T-helper 1 cell (primary cell): ENCODE results near the gene PICALM.
"Not testable (repeated sequence)": the region's sequence is repeated elsewhere in the genome, so short reads cannot be mapped to it uniquely, and the experiment has no call there.

ENCODE experiments used
- DNase-seq, 5 donors: peaks; one replicate each; pipeline ENCODE4 v3.0.0-alpha.2; 2012 to 2020
- total RNA-seq, 4 donors: gene quantifications; one replicate each; lab custom pipeline; 2026; lab: John Stamatoyannopoulos, UW

PICALM gene
- 121 to 145 (median 139) reads per million in 4 donors for total RNA-seq

GRCh38 chr11:86068951-86069407, at the start of gene PICALM:
Gene PICALM, minus strand, starts transcription at chr11:86069084. Its CDS starts 304 bp downstream, at chr11:86068780.
- peak; percentile 95 to 100 (median 96) for DNase-seq

GRCh38 chr11:86118253-86118652, 49.4 kb upstream of the PICALM start:
- no peak for DNase-seq

- no peak for DNase-seq
These were observed 48.8 kb upstream of the PICALM start for GRCh38 chr11:86117712-86118063.

GRCh38 chr11:86117001-86117711, 48.3 kb upstream of the PICALM start:
- DNase-seq: peak in 1 of 5 donors; percentile 19

- peak in 2 of 5 donors; percentile 11 to 71 for DNase-seq
These were observed 47.5 kb upstream of the PICALM start for GRCh38 chr11:86116386-86116726.

- DNase-seq: no peak
These were observed 46.9 kb upstream of the PICALM start for GRCh38 chr11:86115542-86116385.

GRCh38 chr11:86108890-86109638, 40.2 kb upstream of the PICALM start:
- DNase-seq: no peak

- DNase-seq: no peak
These were observed 39.3 kb upstream of the PICALM start for GRCh38 chr11:86108191-86108590.

GRCh38 chr11:86106916-86107315, 38.0 kb upstream of the PICALM start:
- no peak for DNase-seq

- DNase-seq: not testable (repeated sequence)
These were observed 37.1 kb upstream of the PICALM start for GRCh38 chr11:86106031-86106430.

- DNase-seq: not testable (repeated sequence)
These were observed 36.7 kb upstream of the PICALM start for GRCh38 chr11:86105601-86106000.

GRCh38 chr11:86103808-86104207, 34.9 kb upstream of the PICALM start:
- DNase-seq: no peak

GRCh38 chr11:86101941-86102407, 33.1 kb upstream of the PICALM start:
- DNase-seq: no peak

GRCh38 chr11:86101493-86101892, 32.6 kb upstream of the PICALM start:
- no peak for DNase-seq

GRCh38 chr11:86099874-86100273, 31.0 kb upstream of the PICALM start:
- DNase-seq: no peak

GRCh38 chr11:86097980-86098379, 29.1 kb upstream of the PICALM start:
- no peak for DNase-seq

GRCh38 chr11:86091566-86091965, 22.7 kb upstream of the PICALM start:
- DNase-seq: no peak

GRCh38 chr11:86091086-86091485, 22.2 kb upstream of the PICALM start:
- no peak for DNase-seq

GRCh38 chr11:86089659-86090058, 20.8 kb upstream of the PICALM start:
- DNase-seq: no peak

GRCh38 chr11:86087688-86088087, 18.8 kb upstream of the PICALM start:
- DNase-seq: not testable (repeated sequence)

GRCh38 chr11:86087256-86087655, 18.4 kb upstream of the PICALM start:
- no peak for DNase-seq

- DNase-seq: no peak
These were observed 12.6 kb upstream of the PICALM start for GRCh38 chr11:86081455-86081854.

- DNase-seq: no peak
These were observed 10.5 kb upstream of the PICALM start for GRCh38 chr11:86079421-86079820.
